ENCODE data around the gene PKMYT1. TPM values are rescaled to one million over a fixed set of nuclear protein-coding genes. Genes with fewer than 3 reads are reported as not detected.

Gene PKMYT1
- total RNA-seq, 4 donors from 2014 or later = 0.60 to 1.6 (median 1.1) TPM

GRCh38 chr16:3012246-3012645 lies 32.0 kb upstream of the PKMYT1 start:
- H3K27ac ChIP-seq = no peak overlapping the region
- no peak for DNase-seq (ENCODE audit: low spot score in 2 of 2)
- TF ChIP-seq POLR2A (IDR thresholded peaks at IDR 0.05) (no peak), CTCF (IDR thresholded peaks at IDR 0.05) (no peak), EP300 (IDR thresholded peaks at IDR 0.05) (no peak)
- no peaks in the 10 kb centered on the region for H3K36me3 ChIP-seq
- 10% methylated on average over 17 to 19 of the region's 19 CpGs for WGBS, 2 donors
- H3K27me3 ChIP-seq = peaks cover 0 to 74% of the 10 kb centered on the region in 2 donors
- no peak overlapping the region for H3K4me3 ChIP-seq
- H3K4me1 ChIP-seq = peaks cover 0 to 16% (median 5%) of the 10 kb centered on the region in 4 donors
- H3K9me3 ChIP-seq = no peaks in the 10 kb centered on the region

- Histone ChIP-seq H3K27ac (no peak overlapping the region), H3K4me3 (no peak overlapping the region), H3K4me1 (peaks cover 0 to 17% (median 5%) of the 10 kb centered on the region in 4 donors), H3K9me3 (no peaks in the 10 kb centered on the region), H3K36me3 (no peaks in the 10 kb centered on the region), H3K27me3 (peaks cover 0 to 89% of the 10 kb centered on the region in 2 donors)
- no peak for DNase-seq (ENCODE audit: low spot score in 2 of 2)
- WGBS, 2 donors = 89 to 91% methylated on average over 8 of the region's 8 CpGs
- TF ChIP-seq CTCF (IDR thresholded peaks at IDR 0.05) = no peak
Measured at GRCh38 chr16:3010510-3010909, 30.3 kb upstream of the PKMYT1 start.

DNA sequence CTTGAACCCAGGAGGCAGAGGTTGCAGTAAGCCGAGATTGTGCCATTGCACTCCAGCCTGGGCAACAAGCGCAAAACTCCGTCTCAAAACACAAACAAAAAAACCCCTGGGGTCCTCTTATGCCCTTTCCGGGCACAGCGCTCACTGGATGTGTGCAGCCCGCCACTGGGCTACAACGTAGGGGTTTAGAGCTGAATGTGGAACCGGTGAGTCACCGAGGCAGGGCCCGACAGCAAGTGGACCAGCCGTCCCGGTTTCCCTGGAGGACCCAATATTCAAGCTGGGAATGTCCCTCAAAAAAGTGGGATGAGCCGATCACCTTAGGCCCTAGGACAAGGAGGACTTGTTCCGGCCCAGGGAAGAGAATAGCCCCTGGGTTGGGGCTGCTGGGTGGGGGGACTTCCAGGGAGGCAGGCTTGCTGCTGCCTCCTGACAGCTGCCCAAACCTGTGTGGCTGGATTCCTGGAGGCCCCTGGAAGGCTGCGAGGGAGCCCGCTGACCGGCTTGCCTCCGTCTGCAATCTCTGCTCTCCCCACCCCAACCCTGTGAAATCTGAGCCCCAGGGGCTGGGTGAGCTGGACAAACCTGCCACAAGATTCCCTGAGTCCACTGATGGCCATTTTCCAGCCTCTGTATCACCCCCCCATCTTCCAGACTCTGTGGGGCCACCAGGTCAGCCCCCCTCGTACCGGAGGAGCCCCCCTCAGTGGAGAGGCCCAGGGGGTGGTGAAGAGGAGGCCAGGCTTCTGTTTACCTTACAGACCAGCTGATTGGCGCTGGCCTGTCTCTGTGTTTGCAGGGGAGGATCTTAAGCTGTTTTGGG lies 29.5 kb upstream of the PKMYT1 start:
- peaks cover 2 to 96% of the 10 kb centered on the region in 2 donors for H3K27me3 ChIP-seq
- no peak for DNase-seq (ENCODE audit: low spot score in 2 of 2)
- WGBS, 2 donors = 41 to 48% methylated on average over 17 to 21 of the region's 21 CpGs
- no peak for TF ChIP-seq CTCF (IDR thresholded peaks at IDR 0.05)
- no peak overlapping the region for H3K27ac ChIP-seq
- H3K4me3 ChIP-seq = no peak overlapping the region
- H3K4me1 ChIP-seq = peaks cover 0 to 20% (median 7%) of the 10 kb centered on the region in 4 donors
- H3K9me3 ChIP-seq = no peaks in the 10 kb centered on the region
- no peaks in the 10 kb centered on the region for H3K36me3 ChIP-seq

DNA sequence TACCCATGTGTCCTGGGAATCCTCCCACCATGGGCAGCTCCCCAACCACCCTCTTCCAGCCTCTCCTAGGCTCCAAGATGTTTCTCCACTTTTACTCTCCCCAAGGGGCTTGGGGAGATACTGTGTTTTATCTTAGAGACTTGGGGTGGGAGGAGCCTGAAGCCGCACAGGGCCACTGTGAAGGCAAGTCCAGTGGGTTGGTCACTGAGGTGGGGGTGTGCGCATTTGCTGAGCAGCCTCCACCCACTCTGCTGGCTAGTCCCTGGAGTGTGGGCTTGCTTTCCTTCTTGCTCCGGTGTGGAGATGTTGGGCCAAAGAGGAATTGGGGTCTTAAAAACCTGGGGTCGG lies 28.4 kb upstream of the PKMYT1 start:
- TF ChIP-seq EP300 (IDR thresholded peaks at IDR 0.05) = no peak
- TF ChIP-seq POLR2A (IDR thresholded peaks at IDR 0.05) = no peak
- no peak for TF ChIP-seq CTCF (IDR thresholded peaks at IDR 0.05)
- no peak for DNase-seq (ENCODE audit: low spot score in 2 of 2)
- Histone ChIP-seq H3K4me3 (no peak overlapping the region), H3K9me3 (no peaks in the 10 kb centered on the region), H3K36me3 (no peaks in the 10 kb centered on the region), H3K27ac (no peak overlapping the region), H3K4me1 (peaks cover 0 to 22% (median 7%) of the 10 kb centered on the region in 4 donors), H3K27me3 (peaks cover 2 to 91% of the 10 kb centered on the region in 2 donors)
- WGBS, 2 donors = 28 to 42% methylated on average over 4 of the region's 4 CpGs

GRCh38 chr16:3007957-3008689 lies 27.9 kb upstream of the PKMYT1 start:
- Histone ChIP-seq H3K4me3 (no peak overlapping the region), H3K9me3 (no peaks in the 10 kb centered on the region), H3K27me3 (peaks cover 2 to 91% of the 10 kb centered on the region in 2 donors), H3K27ac (peak overlapping the region in 1 of 4 donors; percentile 34), H3K36me3 (no peaks in the 10 kb centered on the region), H3K4me1 (peaks cover 0 to 22% (median 7%) of the 10 kb centered on the region in 4 donors)
- DNase-seq (ENCODE audit: low spot score in 2 of 2) = no peak
- whole genome bisulfite sequencing, 2 donors = 13 to 24% methylated on average over 17 of the region's 17 CpGs
- no peak for TF ChIP-seq CTCF (IDR thresholded peaks at IDR 0.05)
- no peak for TF ChIP-seq POLR2A (IDR thresholded peaks at IDR 0.05)
- TF ChIP-seq EP300 (IDR thresholded peaks at IDR 0.05) = no peak
